GM23338 (cell line): ENCODE data around the gene ACCSL. TPM values are rescaled to one million over a fixed set of nuclear protein-coding genes. Genes with fewer than 3 reads are reported as not detected.

ENCODE experiments used
- ATAC-seq: fragments of 200-7000 bp; cut with Tn5 transposase; 3 replicates; pipeline ENCODE4 v1.9.1; 2020
- DNase-seq: peaks from one replicate; pipeline ENCODE4 v3.0.0-alpha.2; 2015; ENCODE audit warnings: low spot score
- H2AFZ ChIP-seq: fragments of 200-600 bp; sonication (generic); 2 replicates; pipeline ENCODE4 v1.8.0; 2016; ENCODE audit warnings: antibody characterized with exemption, mild to moderate bottlenecking, moderate library complexity
- H3F3A ChIP-seq: fragments of 200-600 bp; sonication (generic); replicated peaks from 2 replicates; pipeline ENCODE4 v1.8.0; 2017; ENCODE audit warnings: antibody characterized with exemption, mixed run types, low read depth
- H3K27ac ChIP-seq: fragments of 200-600 bp; sonication (generic); 2 replicates; pipeline ENCODE4 v1.6.1; 2016; ENCODE audit warnings: low read depth
- H3K27me3 ChIP-seq: fragments of 200-600 bp; sonication (generic); 2 replicates; pipeline ENCODE4 v1.8.0; 2016; ENCODE audit warnings: mild to moderate bottlenecking, mixed run types, moderate library complexity; ENCODE audit not compliant: insufficient read depth
- H3K36me3 ChIP-seq: fragments of 200-600 bp; sonication (generic); 2 replicates; pipeline ENCODE4 v1.8.0; 2016; ENCODE audit warnings: mild to moderate bottlenecking; ENCODE audit not compliant: insufficient read depth
- H3K4me1 ChIP-seq: fragments of 200-600 bp; sonication (generic); 2 replicates; pipeline ENCODE4 v1.8.0; 2016; ENCODE audit warnings: mild to moderate bottlenecking, moderate library complexity; ENCODE audit not compliant: insufficient read depth
- H3K4me2 ChIP-seq: fragments of 200-600 bp; sonication (generic); 2 replicates; pipeline ENCODE4 v1.7.1; 2017; ENCODE audit warnings: mixed run types
- H3K4me3 ChIP-seq: fragments of 200-600 bp; sonication (generic); 2 replicates; pipeline ENCODE4 v1.6.1; 2016; ENCODE audit warnings: mixed run types
- H3K79me2 ChIP-seq: fragments of 200-600 bp; sonication (generic); replicated peaks from 2 replicates; pipeline ENCODE4 v1.8.0; 2017; ENCODE audit warnings: mild to moderate bottlenecking; ENCODE audit not compliant: insufficient read depth
- H3K9me2 ChIP-seq: fragments of 200-600 bp; sonication (generic); 2 replicates; pipeline ENCODE4 v1.8.0; 2017; ENCODE audit not compliant: insufficient read depth
- H4K20me1 ChIP-seq: fragments of 200-600 bp; sonication (generic); replicated peaks from 2 replicates; pipeline ENCODE4 v1.8.0; 2017; ENCODE audit warnings: mild to moderate bottlenecking; ENCODE audit not compliant: insufficient read depth
- H3K27ac Mint-ChIP-seq: 2 replicates; pipeline ENCODE4 v1.8.0; 2020; ENCODE audit warnings: inconsistent platforms, mild to moderate bottlenecking, moderate library complexity, mixed read lengths
- H3K27me3 Mint-ChIP-seq: 3 replicates; pipeline ENCODE4 v1.8.0; 2022; ENCODE audit warnings: low read depth, mild to moderate bottlenecking, moderate library complexity, mixed read lengths, inconsistent platforms; ENCODE audit not compliant: insufficient read depth, poor library complexity
- H3K36me3 Mint-ChIP-seq: 3 replicates; pipeline ENCODE4 v1.8.0; 2021; ENCODE audit warnings: low read depth, mild to moderate bottlenecking, inconsistent platforms, moderate library complexity, mixed read lengths
- H3K4me1 Mint-ChIP-seq: 3 replicates; pipeline ENCODE4 v1.8.0; 2020; ENCODE audit warnings: mild to moderate bottlenecking, inconsistent platforms, mixed read lengths
- H3K4me3 Mint-ChIP-seq: 3 replicates; pipeline ENCODE4 v1.8.0; 2021; ENCODE audit warnings: moderate library complexity, mild to moderate bottlenecking, inconsistent platforms, mixed read lengths
- H3K9me3 Mint-ChIP-seq: 3 replicates; pipeline ENCODE4 v1.8.0; 2020; ENCODE audit warnings: moderate library complexity, mild to moderate bottlenecking, inconsistent platforms, mixed read lengths
- CREB1 ChIP-seq: fragments of 250-450 bp; sonication (Bioruptor Pico); IDR thresholded peaks from 2 replicates; pipeline ENCODE4 v1.5.0; 2020; ENCODE audit warnings: low read depth, mild to moderate bottlenecking, moderate library complexity
- ETS1 ChIP-seq: IDR thresholded peaks from 2 replicates; pipeline ENCODE4 v1.6.1; 2016; ENCODE audit warnings: antibody characterized with exemption
- EZH2 ChIP-seq: fragments of 200-600 bp; sonication (generic); IDR thresholded peaks from one replicate; pipeline ENCODE4 v1.8.0; 2017; ENCODE audit warnings: antibody characterized with exemption, mild to moderate bottlenecking, low read depth; ENCODE audit not compliant: unreplicated experiment
- JUNB ChIP-seq: IDR thresholded peaks from one replicate; pipeline ENCODE4 v1.6.1; 2016; ENCODE audit warnings: antibody characterized with exemption; ENCODE audit not compliant: unreplicated experiment
- NANOG ChIP-seq: IDR thresholded peaks from 2 replicates; pipeline ENCODE4 v1.6.1; 2016; ENCODE audit warnings: antibody characterized with exemption, borderline replicate concordance
- POLR2AphosphoS5 ChIP-seq: IDR thresholded peaks from 2 replicates; pipeline ENCODE4 v1.6.1; 2016; ENCODE audit warnings: antibody characterized with exemption, low read depth
- STAT1 ChIP-seq: IDR thresholded peaks from one replicate; pipeline ENCODE4 v1.6.1; 2016; ENCODE audit warnings: antibody characterized with exemption; ENCODE audit not compliant: unreplicated experiment
- ZNF331 ChIP-seq: fragments of 250-450 bp; sonication (Bioruptor Pico); IDR thresholded peaks from 2 replicates; pipeline ENCODE4 v1.5.0; 2020; ENCODE audit warnings: low read depth, mild to moderate bottlenecking, moderate library complexity
- polyA plus RNA-seq: library from polyadenylated mRNA; unstranded; fragments of >200 nt; fragmentation: Nextera tagmentation; extraction: Ambion mirVana; gene quantifications from 2 replicates; pipeline ENCODE4 v1.2.1, GENCODE V29; 2016
- total RNA-seq: library from RNA; depleted of rRNA; stranded (reverse); fragments of >200 nt; shearing (Covaris generic); gene quantifications from 2 replicates; pipeline ENCODE4 v1.2.3, GENCODE V29; 2014
- TF ChIP-seq, protein P1 (sequence below): fragments of 250-450 bp; sonication (Bioruptor Pico); IDR thresholded peaks from 2 replicates; pipeline ENCODE4 v1.5.0; 2020; ENCODE audit warnings: mild to moderate bottlenecking, moderate library complexity
- TF ChIP-seq, protein P2 (sequence below): IDR thresholded peaks from one replicate; pipeline ENCODE4 v1.6.1; 2018; ENCODE audit warnings: antibody characterized with exemption; ENCODE audit not compliant: unreplicated experiment

The ACCSL gene
- total and polyA plus RNA-seq, 2 experiments from 2014 or later, result not detected

GRCh38 chr11:44079376-44079775 lies 31.6 kb downstream of the ACCSL start:
- no peak overlapping the region for H2AFZ ChIP-seq
- no peaks in the 10 kb centered on the region for H3K9me2 ChIP-seq
- no peaks in the 10 kb centered on the region for H3F3A ChIP-seq
- TF ChIP-seq ZNF331 (no peak), CREB1 (CRISPR knock-in tag) (no peak), JUNB (no peak), POLR2AphosphoS5 (no peak), EZH2 (no peak), ETS1 (no peak), NANOG (no peak), STAT1 (no peak)
- TF ChIP-seq, protein P1, sequence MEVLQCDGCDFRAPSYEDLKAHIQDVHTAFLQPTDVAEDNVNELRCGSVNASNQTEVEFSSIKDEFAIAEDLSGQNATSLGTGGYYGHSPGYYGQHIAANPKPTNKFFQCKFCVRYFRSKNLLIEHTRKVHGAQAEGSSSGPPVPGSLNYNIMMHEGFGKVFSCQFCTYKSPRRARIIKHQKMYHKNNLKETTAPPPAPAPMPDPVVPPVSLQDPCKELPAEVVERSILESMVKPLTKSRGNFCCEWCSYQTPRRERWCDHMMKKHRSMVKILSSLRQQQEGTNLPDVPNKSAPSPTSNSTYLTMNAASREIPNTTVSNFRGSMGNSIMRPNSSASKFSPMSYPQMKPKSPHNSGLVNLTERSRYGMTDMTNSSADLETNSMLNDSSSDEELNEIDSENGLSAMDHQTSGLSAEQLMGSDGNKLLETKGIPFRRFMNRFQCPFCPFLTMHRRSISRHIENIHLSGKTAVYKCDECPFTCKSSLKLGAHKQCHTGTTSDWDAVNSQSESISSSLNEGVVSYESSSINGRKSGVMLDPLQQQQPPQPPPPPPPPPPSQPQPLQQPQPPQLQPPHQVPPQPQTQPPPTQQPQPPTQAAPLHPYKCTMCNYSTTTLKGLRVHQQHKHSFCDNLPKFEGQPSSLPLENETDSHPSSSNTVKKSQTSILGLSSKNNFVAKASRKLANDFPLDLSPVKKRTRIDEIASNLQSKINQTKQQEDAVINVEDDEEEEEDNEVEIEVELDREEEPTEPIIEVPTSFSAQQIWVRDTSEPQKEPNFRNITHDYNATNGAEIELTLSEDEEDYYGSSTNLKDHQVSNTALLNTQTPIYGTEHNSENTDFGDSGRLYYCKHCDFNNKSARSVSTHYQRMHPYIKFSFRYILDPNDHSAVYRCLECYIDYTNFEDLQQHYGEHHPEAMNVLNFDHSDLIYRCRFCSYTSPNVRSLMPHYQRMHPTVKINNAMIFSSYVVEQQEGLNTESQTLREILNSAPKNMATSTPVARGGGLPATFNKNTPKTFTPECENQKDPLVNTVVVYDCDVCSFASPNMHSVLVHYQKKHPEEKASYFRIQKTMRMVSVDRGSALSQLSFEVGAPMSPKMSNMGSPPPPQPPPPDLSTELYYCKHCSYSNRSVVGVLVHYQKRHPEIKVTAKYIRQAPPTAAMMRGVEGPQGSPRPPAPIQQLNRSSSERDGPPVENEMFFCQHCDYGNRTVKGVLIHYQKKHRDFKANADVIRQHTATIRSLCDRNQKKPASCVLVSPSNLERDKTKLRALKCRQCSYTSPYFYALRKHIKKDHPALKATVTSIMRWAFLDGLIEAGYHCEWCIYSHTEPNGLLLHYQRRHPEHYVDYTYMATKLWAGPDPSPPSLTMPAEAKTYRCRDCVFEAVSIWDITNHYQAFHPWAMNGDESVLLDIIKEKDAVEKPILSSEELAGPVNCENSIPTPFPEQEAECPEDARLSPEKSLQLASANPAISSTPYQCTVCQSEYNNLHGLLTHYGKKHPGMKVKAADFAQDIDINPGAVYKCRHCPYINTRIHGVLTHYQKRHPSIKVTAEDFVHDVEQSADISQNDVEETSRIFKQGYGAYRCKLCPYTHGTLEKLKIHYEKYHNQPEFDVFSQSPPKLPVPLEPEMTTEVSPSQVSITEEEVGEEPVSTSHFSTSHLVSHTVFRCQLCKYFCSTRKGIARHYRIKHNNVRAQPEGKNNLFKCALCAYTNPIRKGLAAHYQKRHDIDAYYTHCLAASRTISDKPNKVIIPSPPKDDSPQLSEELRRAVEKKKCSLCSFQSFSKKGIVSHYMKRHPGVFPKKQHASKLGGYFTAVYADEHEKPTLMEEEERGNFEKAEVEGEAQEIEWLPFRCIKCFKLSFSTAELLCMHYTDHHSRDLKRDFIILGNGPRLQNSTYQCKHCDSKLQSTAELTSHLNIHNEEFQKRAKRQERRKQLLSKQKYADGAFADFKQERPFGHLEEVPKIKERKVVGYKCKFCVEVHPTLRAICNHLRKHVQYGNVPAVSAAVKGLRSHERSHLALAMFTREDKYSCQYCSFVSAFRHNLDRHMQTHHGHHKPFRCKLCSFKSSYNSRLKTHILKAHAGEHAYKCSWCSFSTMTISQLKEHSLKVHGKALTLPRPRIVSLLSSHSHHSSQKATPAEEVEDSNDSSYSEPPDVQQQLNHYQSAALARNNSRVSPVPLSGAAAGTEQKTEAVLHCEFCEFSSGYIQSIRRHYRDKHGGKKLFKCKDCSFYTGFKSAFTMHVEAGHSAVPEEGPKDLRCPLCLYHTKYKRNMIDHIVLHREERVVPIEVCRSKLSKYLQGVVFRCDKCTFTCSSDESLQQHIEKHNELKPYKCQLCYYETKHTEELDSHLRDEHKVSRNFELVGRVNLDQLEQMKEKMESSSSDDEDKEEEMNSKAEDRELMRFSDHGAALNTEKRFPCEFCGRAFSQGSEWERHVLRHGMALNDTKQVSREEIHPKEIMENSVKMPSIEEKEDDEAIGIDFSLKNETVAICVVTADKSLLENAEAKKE (CRISPR knock-in tag), result no peak
- TF ChIP-seq, protein P2, sequence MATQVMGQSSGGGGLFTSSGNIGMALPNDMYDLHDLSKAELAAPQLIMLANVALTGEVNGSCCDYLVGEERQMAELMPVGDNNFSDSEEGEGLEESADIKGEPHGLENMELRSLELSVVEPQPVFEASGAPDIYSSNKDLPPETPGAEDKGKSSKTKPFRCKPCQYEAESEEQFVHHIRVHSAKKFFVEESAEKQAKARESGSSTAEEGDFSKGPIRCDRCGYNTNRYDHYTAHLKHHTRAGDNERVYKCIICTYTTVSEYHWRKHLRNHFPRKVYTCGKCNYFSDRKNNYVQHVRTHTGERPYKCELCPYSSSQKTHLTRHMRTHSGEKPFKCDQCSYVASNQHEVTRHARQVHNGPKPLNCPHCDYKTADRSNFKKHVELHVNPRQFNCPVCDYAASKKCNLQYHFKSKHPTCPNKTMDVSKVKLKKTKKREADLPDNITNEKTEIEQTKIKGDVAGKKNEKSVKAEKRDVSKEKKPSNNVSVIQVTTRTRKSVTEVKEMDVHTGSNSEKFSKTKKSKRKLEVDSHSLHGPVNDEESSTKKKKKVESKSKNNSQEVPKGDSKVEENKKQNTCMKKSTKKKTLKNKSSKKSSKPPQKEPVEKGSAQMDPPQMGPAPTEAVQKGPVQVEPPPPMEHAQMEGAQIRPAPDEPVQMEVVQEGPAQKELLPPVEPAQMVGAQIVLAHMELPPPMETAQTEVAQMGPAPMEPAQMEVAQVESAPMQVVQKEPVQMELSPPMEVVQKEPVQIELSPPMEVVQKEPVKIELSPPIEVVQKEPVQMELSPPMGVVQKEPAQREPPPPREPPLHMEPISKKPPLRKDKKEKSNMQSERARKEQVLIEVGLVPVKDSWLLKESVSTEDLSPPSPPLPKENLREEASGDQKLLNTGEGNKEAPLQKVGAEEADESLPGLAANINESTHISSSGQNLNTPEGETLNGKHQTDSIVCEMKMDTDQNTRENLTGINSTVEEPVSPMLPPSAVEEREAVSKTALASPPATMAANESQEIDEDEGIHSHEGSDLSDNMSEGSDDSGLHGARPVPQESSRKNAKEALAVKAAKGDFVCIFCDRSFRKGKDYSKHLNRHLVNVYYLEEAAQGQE, result no peak
- H3K4me3 Mint-ChIP-seq, result no peak overlapping the region
- 0 out of 3 replicates have a peak, but pooled peaks cover 4% of the 10 kb centered on the region for H3K4me1 Mint-ChIP-seq
- no peaks in the 10 kb centered on the region for H3K27me3 Mint-ChIP-seq
- H3K79me2 ChIP-seq, result no peaks in the 10 kb centered on the region
- H3K27me3 ChIP-seq, result no peaks in the 10 kb centered on the region
- peaks cover 10% of the 10 kb centered on the region for H3K36me3 Mint-ChIP-seq
- no peaks in the 10 kb centered on the region; the same call in 2 of the 3 replicates for H3K9me3 Mint-ChIP-seq
- no peaks in the 10 kb centered on the region for H4K20me1 ChIP-seq
- H3K27ac Mint-ChIP-seq, result no peak overlapping the region
- H3K4me3 ChIP-seq, result no peak overlapping the region
- no peaks in the 10 kb centered on the region for H3K4me1 ChIP-seq
- no peak overlapping the region for H3K27ac ChIP-seq
- no peak for ATAC-seq
- no peaks in the 10 kb centered on the region for H3K36me3 ChIP-seq
- DNase-seq, result no peak
- no peak overlapping the region for H3K4me2 ChIP-seq
